Heart right ventricle (tissue), 16 donors: ENCODE measurements around the gene LRMDA. TPM values are rescaled to one million over a fixed set of nuclear protein-coding genes. Genes with fewer than 3 reads are reported as not detected.

Experiments
- ATAC-seq, 8 donors: fragments of 200-7000 bp; cut with Tn5 transposase; one replicate each; pipeline ENCODE4 v1.9.1; 2020; ENCODE audit warnings: mild to moderate bottlenecking in 8 of 8, moderate library complexity in 8 of 8, moderate number of reproducible peaks in 1 of 8
- DNase-seq, 2 donors: peaks; one replicate each; pipeline ENCODE4 v3.0.0-alpha.2; 2020
- H3K27ac ChIP-seq, 10 donors: fragments of 200-600 bp; sonication (generic) in 2 of 10; one replicate each; pipeline versions ENCODE4 v1.5.0 to v1.8.0; 2020 to 2022; ENCODE audit warnings: mild to moderate bottlenecking in 3 of 10
- H3K27me3 ChIP-seq, 7 donors: fragments of 200-600 bp; one replicate each; pipeline ENCODE4 v1.8.0; 2021 to 2022; ENCODE audit warnings: mild to moderate bottlenecking in 2 of 7
- H3K36me3 ChIP-seq, 9 donors: fragments of 200-600 bp; sonication (generic) in 1 of 9; one replicate each; pipeline versions ENCODE4 v1.5.0 to v1.8.0; 2020 to 2022; ENCODE audit warnings: mild to moderate bottlenecking in 2 of 9
- H3K4me1 ChIP-seq, 9 donors: fragments of 200-600 bp; sonication (generic) in 1 of 9; one replicate each; pipeline versions ENCODE4 v1.5.0 to v1.8.0; 2020 to 2022; ENCODE audit warnings: mild to moderate bottlenecking in 4 of 9
- H3K4me3 ChIP-seq, 10 donors: fragments of 200-600 bp; sonication (generic) in 2 of 10; one replicate each; pipeline versions ENCODE4 v1.5.0 to v1.8.0; 2020 to 2022; ENCODE audit warnings: mild to moderate bottlenecking in 7 of 10, moderate library complexity in 2 of 10
- H3K9me3 ChIP-seq, 11 donors: fragments of 200-600 bp in 10 of 11; sonication (generic) in 2 of 11; one replicate each; pipeline versions ENCODE4 v1.5.0 to v1.8.0; 2013 to 2022; ENCODE audit warnings: mild to moderate bottlenecking in 2 of 11, control low read depth in 1 of 11, moderate library complexity in 1 of 11
- WGBS, 2 donors: extraction: QIAGEN DNeasy Blood & Tissue Kit; methylation state at CpG; one replicate each; pipeline ENCODE4 v1.1.7; 2013; ENCODE audit warnings: inconsistent platforms in 1 of 2; 5-methylcytosine and 5-hydroxymethylcytosine counted together
- intact Hi-C, 10 donors: fragments of 100-400 bp; cut with DNase I; formaldehyde crosslinking; loops; one replicate each; pipeline versions ENCODE4 v1.11.1 to v1.14.2; 2022
- polyA plus RNA-seq, 2 donors: library from polyadenylated mRNA; stranded (reverse); fragments of 200-250 nt; gene quantifications; one replicate each; pipeline ENCODE4 v1.2.3, GENCODE V29; 2013
- total RNA-seq, 10 donors: library from RNA; stranded (reverse); fragmentation: NEBNext Ultra II Directional in 3 of 10; extraction: Animal tissue kit (Norgen Biotek cat#: 25700) in 3 of 10; gene quantifications; one replicate each; pipeline versions ENCODE4 v1.2.1 to v1.2.4, GENCODE V29; 2021 to 2023
- TF ChIP-seq, protein P1 (sequence below), 9 donors: fragments of 200-600 bp; sonication (generic) in 2 of 9; IDR thresholded peaks; one replicate each; pipeline versions ENCODE4 v1.5.0 to v1.8.0; 2021 to 2022; ENCODE audit warnings: antibody characterized with exemption in 9 of 9, mild to moderate bottlenecking in 5 of 9, moderate library complexity in 1 of 9
- donor health status: Arrhythmogenic right ventricular cardiomyopathy.
- donor health status: ischemic (EF 13 %, LVEDD 7.1; RV severe dilation, severe dysfunction).
- donor health status: healthy with polysubstance abuse.
- donor health status: DM: no; HTN: yes; CAD: no.
- donor health status: DM: no; HTN: no; CAD: no.
- donor health status: ischemic (EF 25% LVEDD 6.9; RV normal size, moderate dysfunction).
- donor health status: ischemic (EF 25% LVEDD 5.7; RV mildly dilated, moderate dysfunction).
- donor health status: healthy.
- donor health status: DM: yes; HTN: yes; CAD: no.
- donor health status: Ischemic cardiomyopathy.
- donor health status: ischemic (EF 35%, LVEDD 5.7; RV mildly dilated, moderate dysfunction).
- donor health status: nonischemic (EF 11% LVEDD 7.7; RV severe dilation, severe dysfunction).
- donor health status: DM: yes; HTN: yes; CAD: no.
- donor health status: PGD.
- donor health status: ischemic (EF 29% LVEDD 5.4; RV normal size, mild dysfunction).
- donor health status: nonischemic (EF 23%, LVEDD 6.1; RV moderate dilation, normal function).

The LRMDA gene
- total and polyA plus RNA-seq, 12 donors: 4.0 to 59.8 (median 12.7) TPM

DNA sequence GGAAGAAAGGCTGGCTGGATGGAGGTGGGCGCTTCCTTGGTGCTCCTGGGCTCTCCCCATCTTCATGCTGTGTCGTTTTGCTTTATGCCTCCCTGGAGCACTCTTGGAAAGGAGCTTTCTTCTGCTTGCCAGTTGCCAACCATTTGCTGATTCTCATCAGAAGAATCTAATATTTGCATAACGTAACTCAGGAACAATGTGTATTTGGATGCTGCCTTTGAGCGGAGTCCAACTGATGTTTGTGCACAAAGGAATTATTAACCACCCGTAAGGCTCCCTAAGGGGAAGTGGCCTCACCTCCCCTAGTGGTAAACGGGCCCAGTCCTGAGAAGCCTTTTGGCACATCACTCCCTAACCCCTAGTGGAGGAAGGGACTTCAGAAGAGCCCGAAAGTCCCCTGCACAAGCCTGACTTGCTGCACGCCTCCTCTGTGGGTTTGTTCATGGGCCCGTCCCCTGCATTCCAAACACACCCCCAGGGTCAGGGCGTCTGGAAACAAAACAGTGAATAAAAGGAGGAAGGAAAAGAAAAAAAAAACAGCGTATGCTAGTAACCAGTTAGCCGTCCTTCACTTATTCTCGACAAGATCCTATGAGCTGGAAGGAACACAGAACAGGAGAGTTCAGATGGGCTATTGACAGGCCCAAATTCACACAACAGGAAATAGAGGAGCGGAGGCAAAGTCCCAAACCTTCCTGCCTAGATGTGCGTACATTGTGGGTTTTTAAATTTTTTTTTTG, 602.2 kb downstream of the LRMDA start:
- peaks cover 0 to 25% (median 9%) of the 10 kb centered on the region in 9 donors for H3K4me1 ChIP-seq
- no peak overlapping the region for H3K27ac ChIP-seq
- H3K27me3 ChIP-seq: no peaks in the 10 kb centered on the region
- WGBS, 2 donors: 52 to 63% methylated on average over 15 of the region's 15 CpGs
- peaks cover 0 to 5% (median 0%) of the 10 kb centered on the region in 9 donors for H3K36me3 ChIP-seq
- peak in 3 of 8 donors; percentile 19 to 33 (median 26) for ATAC-seq
- intact Hi-C loops: loop anchor here in 4 of 10 donors (10.0 kb wide), 4 partner anchors 271 to 1169 kb away; no protein-coding TSS in a partner anchor
- H3K4me3 ChIP-seq: no peak overlapping the region
- H3K9me3 ChIP-seq: peaks cover 0 to 8% (median 3%) of the 10 kb centered on the region in 11 donors
- no peak for DNase-seq
- TF ChIP-seq, protein P1, sequence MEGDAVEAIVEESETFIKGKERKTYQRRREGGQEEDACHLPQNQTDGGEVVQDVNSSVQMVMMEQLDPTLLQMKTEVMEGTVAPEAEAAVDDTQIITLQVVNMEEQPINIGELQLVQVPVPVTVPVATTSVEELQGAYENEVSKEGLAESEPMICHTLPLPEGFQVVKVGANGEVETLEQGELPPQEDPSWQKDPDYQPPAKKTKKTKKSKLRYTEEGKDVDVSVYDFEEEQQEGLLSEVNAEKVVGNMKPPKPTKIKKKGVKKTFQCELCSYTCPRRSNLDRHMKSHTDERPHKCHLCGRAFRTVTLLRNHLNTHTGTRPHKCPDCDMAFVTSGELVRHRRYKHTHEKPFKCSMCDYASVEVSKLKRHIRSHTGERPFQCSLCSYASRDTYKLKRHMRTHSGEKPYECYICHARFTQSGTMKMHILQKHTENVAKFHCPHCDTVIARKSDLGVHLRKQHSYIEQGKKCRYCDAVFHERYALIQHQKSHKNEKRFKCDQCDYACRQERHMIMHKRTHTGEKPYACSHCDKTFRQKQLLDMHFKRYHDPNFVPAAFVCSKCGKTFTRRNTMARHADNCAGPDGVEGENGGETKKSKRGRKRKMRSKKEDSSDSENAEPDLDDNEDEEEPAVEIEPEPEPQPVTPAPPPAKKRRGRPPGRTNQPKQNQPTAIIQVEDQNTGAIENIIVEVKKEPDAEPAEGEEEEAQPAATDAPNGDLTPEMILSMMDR (IDR thresholded peaks at IDR 0.05): peak in 1 of 9 donors; percentile 10

DNA sequence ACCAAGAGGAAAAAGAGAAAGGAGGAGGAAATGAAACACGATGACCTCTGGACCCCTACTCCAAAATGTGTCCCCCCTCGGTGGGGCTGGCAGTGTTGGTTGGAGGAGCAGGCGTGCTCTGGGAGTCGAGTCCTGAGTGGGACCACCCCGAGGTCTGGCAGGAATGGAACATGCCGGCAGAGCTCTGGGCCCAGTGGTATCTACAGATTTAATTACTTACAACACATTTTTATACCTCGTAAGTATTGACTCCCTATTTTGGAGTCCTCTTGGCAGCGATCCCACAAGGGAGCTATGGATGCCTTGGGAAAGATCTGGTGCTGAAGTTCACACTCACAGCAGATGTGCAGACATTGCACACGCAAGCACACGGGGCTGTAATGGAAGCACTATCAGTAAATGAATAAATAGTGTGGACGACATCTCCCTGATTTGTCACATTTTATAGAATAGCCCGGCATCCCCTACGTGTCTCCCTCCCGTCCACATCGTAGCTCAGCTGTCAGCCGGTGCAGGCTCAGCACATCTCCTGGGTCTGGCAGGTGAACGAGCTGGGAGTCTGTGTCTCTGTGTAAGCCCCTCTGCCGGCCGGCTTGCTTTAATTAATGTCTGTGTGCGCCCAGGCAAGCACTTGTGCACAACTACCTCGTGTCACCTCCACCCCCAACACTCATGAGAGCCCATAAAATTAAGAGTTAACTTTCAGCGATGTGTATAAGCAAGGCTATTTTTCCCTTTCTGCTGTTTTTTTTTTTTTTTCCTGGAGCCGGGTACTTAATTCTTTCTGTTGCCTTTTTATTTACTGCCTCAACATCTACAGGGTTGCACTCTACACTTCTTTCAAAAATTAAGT, 603.2 kb downstream of the LRMDA start:
- no peak overlapping the region for H3K4me3 ChIP-seq
- 80 to 86% methylated on average over 23 of the region's 23 CpGs for WGBS, 2 donors
- no peak for ATAC-seq
- peaks cover 0 to 17% (median 10%) of the 10 kb centered on the region in 11 donors for H3K9me3 ChIP-seq
- H3K36me3 ChIP-seq: peaks cover 0 to 9% (median 0%) of the 10 kb centered on the region in 9 donors
- peaks cover 0 to 25% (median 9%) of the 10 kb centered on the region in 9 donors for H3K4me1 ChIP-seq
- TF ChIP-seq, protein P1 (IDR thresholded peaks at IDR 0.05): no peak
- no peaks in the 10 kb centered on the region for H3K27me3 ChIP-seq
- intact Hi-C loops: loop anchor here in 6 of 10 donors (5.0 to 10.0 kb wide), 10 partner anchors 122 to 1170 kb away; partner anchors contain the start of gene ZNF503 (in 2 of the 6)
- H3K27ac ChIP-seq: no peak overlapping the region
- no peak for DNase-seq

DNA sequence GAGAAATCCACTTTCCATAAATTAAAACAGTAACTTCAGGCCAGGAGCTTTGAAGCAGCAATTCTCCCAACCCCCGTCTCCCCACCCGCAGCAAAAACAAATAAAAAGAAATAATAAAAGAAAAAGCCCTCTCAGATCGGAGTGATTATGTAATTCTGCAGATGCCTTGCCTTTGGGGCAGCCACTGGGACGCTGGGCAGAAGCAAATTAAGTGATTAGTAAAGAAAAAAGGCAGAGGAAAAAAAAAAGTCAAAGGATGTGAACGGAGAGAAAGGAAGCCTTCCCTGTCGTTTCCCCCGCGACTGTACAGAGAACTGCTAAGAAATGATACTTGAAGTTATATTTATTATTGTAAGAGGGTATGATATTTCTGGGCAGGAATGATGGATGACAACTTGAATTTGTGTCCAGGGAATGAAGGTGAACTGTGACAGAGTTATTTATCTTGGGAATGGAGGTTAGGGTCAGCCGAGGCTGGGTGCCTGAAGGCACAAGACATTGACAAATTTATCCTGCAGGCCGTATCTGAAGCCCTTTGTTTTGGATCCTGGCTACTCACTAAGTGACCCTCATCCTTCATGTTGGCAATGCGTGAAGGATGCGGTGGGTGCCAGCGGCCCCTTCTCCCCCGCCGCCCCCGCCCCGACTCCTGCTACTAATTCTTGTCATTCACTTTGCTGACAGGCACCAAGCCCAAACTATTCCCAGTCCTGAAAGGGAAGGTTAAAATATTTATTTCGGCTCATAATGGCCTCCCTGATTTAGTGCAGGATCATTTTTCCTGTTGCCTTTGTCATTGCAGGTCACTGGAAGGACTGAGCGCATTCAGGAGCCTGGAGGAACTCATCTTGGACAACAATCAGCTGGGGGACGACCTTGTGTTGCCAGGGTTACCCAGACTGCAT, 604.0 kb downstream of the LRMDA start:
- DNase-seq: no peak
- H3K36me3 ChIP-seq: peaks cover 0 to 9% (median 0%) of the 10 kb centered on the region in 9 donors
- no peak overlapping the region for H3K27ac ChIP-seq
- peaks cover 0 to 25% (median 9%) of the 10 kb centered on the region in 9 donors for H3K4me1 ChIP-seq
- H3K9me3 ChIP-seq: peaks cover 0 to 22% (median 10%) of the 10 kb centered on the region in 11 donors
- TF ChIP-seq, protein P1 (IDR thresholded peaks at IDR 0.05): no peak
- intact Hi-C loops: loop anchor here in 8 of 10 donors (2.0 to 10.0 kb wide), 11 partner anchors 123 to 1171 kb away; partner anchors contain the start of gene ZNF503 (in 7 of the 8)
- H3K4me3 ChIP-seq: peak overlapping the region in 4 of 10 donors; percentile 19 to 38 (median 24)
- WGBS, 2 donors: 82 to 88% methylated on average over 20 of the region's 20 CpGs
- no peaks in the 10 kb centered on the region for H3K27me3 ChIP-seq
- ATAC-seq: peak in 3 of 8 donors; percentile 24 to 35 (median 28)
